Fibroblast of the aortic adventitia (primary cell): Measurements from ENCODE around the gene NLGN4Y. TPM values are rescaled to one million over a fixed set of nuclear protein-coding genes. Genes with fewer than 3 reads are reported as not detected.

Experiments
- DNase-seq: peaks from one replicate; pipeline ENCODE4 v3.0.0-alpha.2; 2010; ENCODE audit warnings: low read depth
- H3K4me3 ChIP-seq: 2 replicates; pipeline ENCODE4 v1.5.1; 2011; ENCODE audit warnings: low read depth, mild to moderate bottlenecking, control low read depth, low read length, moderate library complexity
- total RNA-seq: library from RNA; depleted of rRNA; stranded (reverse); fragments of >200 nt; gene quantifications from 2 replicates; pipeline ENCODE4 v1.2.3, GENCODE V29; 2012; ENCODE audit warnings: low replicate concordance
- TF ChIP-seq, protein P1 (sequence below): IDR thresholded peaks from 2 replicates; pipeline ENCODE4 v1.5.1; 2011; ENCODE audit warnings: mild to moderate bottlenecking, low read length, control low read depth, inconsistent platforms; ENCODE audit not compliant: insufficient read depth

The NLGN4Y gene
- total RNA-seq, 1 donor = not detected

DNA sequence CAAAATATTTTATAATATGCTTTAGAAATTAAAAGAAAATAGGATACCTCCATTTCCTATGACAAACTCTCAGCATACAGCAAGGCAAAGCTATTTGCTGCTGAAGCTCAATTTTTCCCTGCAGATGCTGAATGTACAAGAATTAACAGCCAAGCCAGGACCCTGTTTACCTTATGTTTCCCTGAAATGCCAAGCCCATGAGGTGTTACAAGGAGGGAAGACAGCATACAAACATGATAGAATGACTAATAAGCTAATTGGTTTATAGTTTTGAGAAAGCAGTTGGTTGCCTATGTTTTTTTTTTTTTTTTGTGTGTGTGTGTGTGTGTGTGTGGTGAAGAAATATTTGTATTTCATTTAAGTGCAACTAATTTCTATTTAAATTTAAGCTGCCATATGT lies 113.2 kb downstream of the NLGN4Y start:
- TF ChIP-seq, protein P1, sequence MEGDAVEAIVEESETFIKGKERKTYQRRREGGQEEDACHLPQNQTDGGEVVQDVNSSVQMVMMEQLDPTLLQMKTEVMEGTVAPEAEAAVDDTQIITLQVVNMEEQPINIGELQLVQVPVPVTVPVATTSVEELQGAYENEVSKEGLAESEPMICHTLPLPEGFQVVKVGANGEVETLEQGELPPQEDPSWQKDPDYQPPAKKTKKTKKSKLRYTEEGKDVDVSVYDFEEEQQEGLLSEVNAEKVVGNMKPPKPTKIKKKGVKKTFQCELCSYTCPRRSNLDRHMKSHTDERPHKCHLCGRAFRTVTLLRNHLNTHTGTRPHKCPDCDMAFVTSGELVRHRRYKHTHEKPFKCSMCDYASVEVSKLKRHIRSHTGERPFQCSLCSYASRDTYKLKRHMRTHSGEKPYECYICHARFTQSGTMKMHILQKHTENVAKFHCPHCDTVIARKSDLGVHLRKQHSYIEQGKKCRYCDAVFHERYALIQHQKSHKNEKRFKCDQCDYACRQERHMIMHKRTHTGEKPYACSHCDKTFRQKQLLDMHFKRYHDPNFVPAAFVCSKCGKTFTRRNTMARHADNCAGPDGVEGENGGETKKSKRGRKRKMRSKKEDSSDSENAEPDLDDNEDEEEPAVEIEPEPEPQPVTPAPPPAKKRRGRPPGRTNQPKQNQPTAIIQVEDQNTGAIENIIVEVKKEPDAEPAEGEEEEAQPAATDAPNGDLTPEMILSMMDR = no peak
- H3K4me3 ChIP-seq = no peak overlapping the region
- DNase-seq = no peak

DNA sequence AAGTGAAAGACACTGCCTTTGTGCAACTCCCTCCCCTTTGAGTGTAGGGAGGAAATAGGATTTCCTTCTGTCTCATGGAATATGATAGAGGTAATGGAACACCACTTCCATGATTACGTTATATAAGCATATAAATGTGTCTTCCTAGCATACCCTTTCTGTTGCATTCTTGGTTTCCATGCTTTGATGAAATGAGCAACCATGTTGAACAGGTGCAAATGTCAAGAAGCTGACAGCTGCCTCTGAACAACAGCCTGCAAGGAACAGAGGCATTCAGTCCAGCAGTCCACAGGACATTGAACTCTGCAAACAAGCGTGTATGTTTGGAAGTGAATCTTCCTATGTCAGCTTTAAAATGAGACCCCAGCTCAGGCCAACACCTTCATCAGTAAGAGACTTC lies 117.5 kb downstream of the NLGN4Y start:
- no peak overlapping the region for H3K4me3 ChIP-seq
- DNase-seq = no peak
- TF ChIP-seq, protein P1 = no peak

DNA sequence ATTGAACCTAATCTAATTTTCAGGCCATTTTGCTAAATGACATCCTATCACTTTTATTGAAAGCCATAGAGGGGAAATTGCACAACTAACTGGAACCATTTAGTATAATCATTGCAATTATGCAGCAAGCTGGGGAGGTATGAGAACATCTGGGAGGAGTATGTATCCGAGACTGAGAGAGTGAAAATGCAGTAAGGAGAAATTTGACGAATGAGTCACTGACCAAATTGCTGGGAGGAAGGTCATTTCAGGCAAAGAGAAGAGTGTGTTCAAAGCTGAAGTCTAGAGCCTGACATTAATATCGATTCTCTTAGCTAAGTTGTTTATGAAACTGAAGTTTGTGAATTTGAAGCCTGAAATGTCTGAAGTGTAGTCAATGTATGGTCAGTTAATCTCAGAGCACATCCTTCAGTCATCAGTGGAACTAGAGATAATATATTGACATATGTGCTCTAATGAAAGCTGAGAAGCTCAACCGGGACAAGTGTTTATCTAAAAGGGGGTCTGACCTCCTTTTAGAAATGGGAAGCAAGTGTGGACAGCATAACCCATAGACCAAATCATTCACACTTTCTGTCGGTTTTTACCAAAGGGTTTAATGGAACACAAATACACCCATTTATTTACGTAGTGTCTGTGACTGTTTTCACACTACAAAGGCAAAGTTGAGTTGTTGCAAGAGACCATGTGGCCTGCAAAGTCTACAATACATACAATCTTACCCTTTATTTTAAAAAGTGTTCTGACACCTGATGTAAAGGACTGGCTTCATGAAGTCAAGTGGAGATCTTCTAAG lies 120.0 kb downstream of the NLGN4Y start:
- TF ChIP-seq, protein P1 = no peak
- no peak for DNase-seq

DNA sequence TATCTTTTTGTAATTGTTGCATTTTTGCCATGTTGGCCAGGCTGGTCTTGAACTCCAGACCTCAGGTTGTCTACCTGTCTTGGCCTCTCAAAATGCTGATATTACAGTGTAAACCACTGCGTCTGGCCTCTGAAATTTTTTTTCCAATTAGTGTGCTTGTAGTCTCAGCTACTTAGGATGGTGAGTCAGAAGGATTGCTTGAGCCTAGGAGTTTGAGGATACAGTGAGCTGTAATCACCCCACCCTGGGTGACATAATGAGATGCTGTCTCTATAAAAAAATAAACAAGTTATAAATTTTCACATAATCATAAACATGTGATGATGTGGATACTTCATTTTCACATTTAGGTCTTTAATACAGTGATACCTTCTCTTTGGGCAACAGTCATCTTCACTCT lies 154.9 kb downstream of the NLGN4Y start:
- no peak overlapping the region for H3K4me3 ChIP-seq
- TF ChIP-seq, protein P1 = no peak
- DNase-seq = no peak

More for the DNA sequence above, 120.0 kb downstream of the NLGN4Y start:
- H3K4me3 ChIP-seq = no peak overlapping the region

DNA sequence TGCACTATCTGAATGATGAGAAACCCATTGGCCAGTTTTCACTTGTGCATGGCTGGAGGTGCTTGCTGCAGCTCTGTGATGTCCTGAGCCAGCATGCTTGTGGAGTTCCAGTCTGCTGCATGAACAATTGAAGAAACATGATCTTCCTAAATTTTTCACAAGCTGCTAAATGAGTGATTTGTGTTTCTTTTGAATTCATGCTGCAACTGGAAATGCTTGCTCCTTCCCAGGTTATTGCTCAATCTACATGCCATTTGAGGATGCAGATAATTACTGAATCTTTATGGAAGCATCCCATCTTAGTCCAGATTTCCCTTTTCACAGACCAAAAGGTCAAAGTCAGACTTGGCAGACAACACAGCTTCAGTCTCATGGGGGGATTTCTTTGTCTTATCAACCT lies 170.2 kb downstream of the NLGN4Y start:
- no peak for DNase-seq
- H3K4me3 ChIP-seq = no peak overlapping the region
- TF ChIP-seq, protein P1 = no peak

DNA sequence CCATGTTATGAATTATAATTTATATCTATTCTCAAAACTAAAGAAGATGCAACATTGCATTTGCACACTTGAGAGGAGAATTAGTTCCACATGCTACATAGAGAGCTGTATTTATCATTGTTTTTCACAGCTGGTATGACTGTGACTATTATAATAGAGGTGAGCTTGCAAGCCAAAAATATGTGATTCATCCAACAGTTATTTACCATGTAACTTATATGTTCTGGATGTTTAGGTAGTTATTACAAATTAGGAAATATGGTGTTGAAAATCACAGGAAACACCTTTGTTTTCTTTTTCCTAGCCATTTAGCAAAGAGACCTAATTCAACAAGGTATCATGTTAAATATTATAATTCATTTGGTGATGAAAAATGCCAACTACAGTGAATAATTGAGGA lies 183.8 kb downstream of the NLGN4Y start:
- TF ChIP-seq, protein P1 = no peak
- DNase-seq = no peak
- H3K4me3 ChIP-seq = no peak overlapping the region

DNA sequence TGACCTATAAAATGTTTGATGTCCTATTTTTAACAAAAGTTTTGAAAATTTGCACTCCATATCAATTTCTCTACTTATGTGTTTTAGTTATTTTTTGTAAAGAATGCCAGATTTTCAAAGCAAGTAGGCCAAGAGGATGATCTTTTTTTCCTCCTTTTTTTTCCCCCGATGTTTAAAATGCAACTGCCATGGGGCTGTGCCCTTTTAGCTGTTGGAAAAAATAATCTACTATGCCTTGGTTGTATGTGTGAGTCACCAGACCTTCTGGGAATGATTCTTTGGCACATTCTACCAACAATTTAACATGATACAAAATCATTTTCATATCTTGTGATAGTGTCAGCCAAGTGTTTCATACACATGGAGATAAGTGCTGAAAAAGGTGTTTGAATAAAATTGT lies 217.3 kb downstream of the NLGN4Y start:
- H3K4me3 ChIP-seq = no peak overlapping the region
- TF ChIP-seq, protein P1 = no peak
- DNase-seq = no peak
